Keratinocyte (primary cell): ENCODE measurements around the gene ADAMTS16. TPM values are rescaled to one million over a fixed set of nuclear protein-coding genes. Genes with fewer than 3 reads are reported as not detected.

Source experiments
- DNase-seq: peaks from one replicate; pipeline ENCODE4 v3.0.0-alpha.2; 2011; ENCODE audit warnings: low read depth, missing footprints, low spot score
- FAIRE-seq: peaks from 2 replicates; lab custom pipeline; 2011; peaks lifted over from hg19 to GRCh38; lab: Jason Lieb, UNC
- H2AFZ ChIP-seq: 2 replicates; pipeline ENCODE4 v1.6.0; 2012; ENCODE audit warnings: low read length, control low read depth, inconsistent platforms; ENCODE audit not compliant: control insufficient read depth
- H3K27ac ChIP-seq: 2 replicates; pipeline ENCODE4 v1.5.1; 2011; ENCODE audit warnings: low read length; ENCODE audit not compliant: control insufficient read depth, insufficient read depth
- H3K27me3 ChIP-seq: 3 replicates; pipeline ENCODE4 v1.6.0; 2011; ENCODE audit warnings: low read length; ENCODE audit not compliant: control insufficient read depth, insufficient read depth; ENCODE audit errors: extremely low read depth
- H3K36me3 ChIP-seq, 2 experiments: 2 replicates in 1 of 2; 3 replicates in 1 of 2; pipeline ENCODE4 v1.5.1; 2011; ENCODE audit warnings: low read length in 2 of 2, mild to moderate bottlenecking in 1 of 2; ENCODE audit not compliant: control insufficient read depth in 2 of 2, insufficient read depth in 2 of 2; ENCODE audit errors: extremely low read depth in 1 of 2
- H3K4me1 ChIP-seq: 3 replicates; pipeline ENCODE4 v1.5.1; 2011; ENCODE audit warnings: low read length; ENCODE audit not compliant: control insufficient read depth, insufficient read depth; ENCODE audit errors: extremely low read depth
- H3K4me2 ChIP-seq: 3 replicates; pipeline ENCODE4 v1.6.0; 2011; ENCODE audit warnings: low read depth, low read length; ENCODE audit not compliant: control insufficient read depth, insufficient read depth; ENCODE audit errors: extremely low read depth
- H3K4me3 ChIP-seq, 3 experiments: fragments of 200-600 bp in 1 of 3; sonication (generic) in 1 of 3; 2 replicates in 2 of 3; 3 replicates in 1 of 3; pipeline ENCODE4 v1.5.1; 2011 to 2016; ENCODE audit warnings: low read length in 3 of 3, mild to moderate bottlenecking in 3 of 3, control low read depth in 2 of 3, inconsistent platforms in 1 of 3, low read depth in 1 of 3, mixed read lengths in 1 of 3, mixed run types in 1 of 3, moderate library complexity in 1 of 3; ENCODE audit not compliant: control insufficient read depth in 2 of 3, insufficient read depth in 2 of 3; ENCODE audit errors: extremely low read depth in 1 of 3
- H3K79me2 ChIP-seq: 2 replicates; pipeline ENCODE4 v1.6.0; 2012; ENCODE audit warnings: low read length; ENCODE audit not compliant: control insufficient read depth, insufficient read depth
- H3K9ac ChIP-seq: 3 replicates; pipeline ENCODE4 v1.6.0; 2011; ENCODE audit warnings: low read length; ENCODE audit not compliant: control insufficient read depth, insufficient read depth; ENCODE audit errors: extremely low read depth
- H3K9me1 ChIP-seq: 3 replicates; pipeline ENCODE4 v1.6.0; 2011; ENCODE audit warnings: low read length; ENCODE audit not compliant: control insufficient read depth, insufficient read depth; ENCODE audit errors: extremely low read depth
- H3K9me3 ChIP-seq: 2 replicates; pipeline ENCODE4 v1.5.1; 2012; ENCODE audit warnings: low read depth, low read length; ENCODE audit not compliant: control insufficient read depth
- H4K20me1 ChIP-seq: 3 replicates; pipeline ENCODE4 v1.6.0; 2011; ENCODE audit warnings: low read length; ENCODE audit not compliant: control insufficient read depth, insufficient read depth; ENCODE audit errors: extremely low read depth
- EZH2 ChIP-seq: IDR thresholded peaks from one replicate; pipeline ENCODE4 v1.6.1; 2012; ENCODE audit warnings: inconsistent platforms, mild to moderate bottlenecking, low read length, moderate library complexity
- dilution Hi-C: fragments of 300-500 bp; cut with MboI; formaldehyde crosslinking; loops from one replicate; pipeline ENCODE4 v1.7.0; 2020; ENCODE audit warnings: low sequenced_read_pairs; ENCODE audit not compliant: extremely low pct_ligation_motif_present
- polyA plus RNA-seq, 5 experiments: library from polyadenylated mRNA; depleted of rRNA in 3 of 5; stranded (reverse) in 3 of 5; stranded (forward) in 1 of 5; unstranded in 1 of 5; fragments of >200 nt; gene quantifications; 1 replicate in 1 of 5; 2 replicates in 3 of 5; 3 replicates in 1 of 5; pipeline versions ENCODE4 v1.2.1 to v1.2.3, GENCODE V29; 2011 to 2012; ENCODE audit warnings: missing spikeins in 2 of 5, low read depth in 1 of 5, low replicate concordance in 1 of 5
- TF ChIP-seq, protein P1 (sequence below), 3 experiments: IDR thresholded peaks in 1 of 3; conservative IDR thresholded peaks in 1 of 3; optimal IDR thresholded peaks in 1 of 3; 2 replicates in 2 of 3; 3 replicates in 1 of 3; pipeline versions ENCODE3 to v1.5.1; 2011; ENCODE audit warnings: low read length in 3 of 3, mild to moderate bottlenecking in 3 of 3, moderate library complexity in 2 of 3, control low read depth in 1 of 3, inconsistent platforms in 1 of 3; ENCODE audit not compliant: insufficient read depth in 2 of 3; ENCODE audit errors: extremely low read depth in 1 of 3

ADAMTS16 gene
- polyA plus RNA-seq, 1 donor (not counting 4 experiments of a cell fraction or from before 2014, with no cell fraction given) = not detected

DNA sequence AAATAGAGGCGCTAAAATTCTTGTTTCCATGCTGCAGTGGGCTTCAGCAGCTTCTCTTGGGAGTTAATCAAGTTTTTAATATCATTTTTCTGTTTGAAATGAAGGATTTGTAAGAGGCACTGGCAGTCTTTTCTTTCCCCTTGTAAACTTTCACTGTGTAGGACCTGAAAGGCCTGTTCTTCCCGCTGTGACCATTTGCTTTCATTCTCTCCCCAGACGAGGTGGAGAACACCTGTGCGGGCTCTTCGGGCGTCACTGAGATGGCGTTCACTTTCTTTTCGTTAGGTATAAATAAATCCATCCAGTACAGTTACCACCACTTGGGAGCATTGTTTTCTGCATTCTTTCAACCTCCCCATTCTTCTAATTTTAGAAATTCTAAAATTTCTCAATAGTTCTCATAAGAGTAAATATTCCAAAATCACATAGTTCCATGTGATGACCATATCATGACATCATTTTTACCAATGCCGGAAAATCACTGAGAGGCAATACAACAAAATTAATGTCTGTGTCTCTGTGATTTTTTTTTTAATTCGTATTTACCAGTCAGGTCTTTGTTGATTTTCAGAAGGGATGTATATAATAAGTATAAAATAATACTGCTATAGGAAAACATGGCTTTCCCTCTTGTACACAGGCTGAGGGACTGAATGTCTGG, 150.7 kb downstream of the ADAMTS16 start:
- Histone ChIP-seq H3K36me3 (no peaks in the 10 kb centered on the region), H3K79me2 (no peaks in the 10 kb centered on the region), H3K9me3 (no peaks in the 10 kb centered on the region), H3K27ac (no peak overlapping the region), H3K9ac (no peak overlapping the region), H3K4me3 (no peak overlapping the region), H3K4me1 (peaks cover 7% of the 10 kb centered on the region), H3K4me2 (no peak overlapping the region), H4K20me1 (no peaks in the 10 kb centered on the region), H3K9me1 (no peaks in the 10 kb centered on the region), H3K27me3 (no peaks in the 10 kb centered on the region), H2AFZ (peak overlapping the region; percentile 57)
- dilution Hi-C loops = no loop called here
- no peak for DNase-seq
- TF ChIP-seq, protein P1, sequence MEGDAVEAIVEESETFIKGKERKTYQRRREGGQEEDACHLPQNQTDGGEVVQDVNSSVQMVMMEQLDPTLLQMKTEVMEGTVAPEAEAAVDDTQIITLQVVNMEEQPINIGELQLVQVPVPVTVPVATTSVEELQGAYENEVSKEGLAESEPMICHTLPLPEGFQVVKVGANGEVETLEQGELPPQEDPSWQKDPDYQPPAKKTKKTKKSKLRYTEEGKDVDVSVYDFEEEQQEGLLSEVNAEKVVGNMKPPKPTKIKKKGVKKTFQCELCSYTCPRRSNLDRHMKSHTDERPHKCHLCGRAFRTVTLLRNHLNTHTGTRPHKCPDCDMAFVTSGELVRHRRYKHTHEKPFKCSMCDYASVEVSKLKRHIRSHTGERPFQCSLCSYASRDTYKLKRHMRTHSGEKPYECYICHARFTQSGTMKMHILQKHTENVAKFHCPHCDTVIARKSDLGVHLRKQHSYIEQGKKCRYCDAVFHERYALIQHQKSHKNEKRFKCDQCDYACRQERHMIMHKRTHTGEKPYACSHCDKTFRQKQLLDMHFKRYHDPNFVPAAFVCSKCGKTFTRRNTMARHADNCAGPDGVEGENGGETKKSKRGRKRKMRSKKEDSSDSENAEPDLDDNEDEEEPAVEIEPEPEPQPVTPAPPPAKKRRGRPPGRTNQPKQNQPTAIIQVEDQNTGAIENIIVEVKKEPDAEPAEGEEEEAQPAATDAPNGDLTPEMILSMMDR (optimal IDR thresholded peaks at IDR 0.05 in 1 of 3, IDR thresholded peaks at IDR 0.05 in 1 of 3, conservative IDR thresholded peaks at IDR 0.05 in 1 of 3; ENCODE audit: extremely low read depth in 1 of 3, insufficient read depth in 2 of 3, low read length in 3 of 3) = no peak
- TF ChIP-seq EZH2 = no peak
- FAIRE-seq = no peak

DNA sequence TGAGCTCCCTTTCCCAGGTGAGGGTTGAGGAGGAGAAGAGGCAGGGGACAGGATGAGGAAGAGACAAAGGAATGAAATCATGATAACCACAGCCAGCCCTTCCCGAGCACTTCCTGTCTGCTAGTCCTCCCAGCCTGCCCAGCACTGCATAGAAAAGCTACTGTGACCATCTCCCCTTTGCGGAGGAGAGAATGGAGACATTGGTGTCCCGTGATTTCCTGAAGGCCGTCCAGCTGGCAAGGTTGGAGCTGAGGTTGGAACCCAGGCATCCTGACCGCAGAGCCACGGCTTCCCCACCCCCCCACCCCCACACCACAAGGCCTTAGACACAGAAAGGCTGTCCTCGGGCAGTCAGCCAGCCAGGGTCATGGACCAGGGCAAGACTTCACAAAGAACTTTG, 151.2 kb downstream of the ADAMTS16 start:
- dilution Hi-C loops = no loop called here
- no peak for DNase-seq
- H4K20me1 ChIP-seq = no peaks in the 10 kb centered on the region
- H3K4me1 ChIP-seq = peaks cover 7% of the 10 kb centered on the region
- no peak for FAIRE-seq
- H3K9me3 ChIP-seq = no peaks in the 10 kb centered on the region
- TF ChIP-seq, protein P1 (optimal IDR thresholded peaks at IDR 0.05 in 1 of 3, IDR thresholded peaks at IDR 0.05 in 1 of 3, conservative IDR thresholded peaks at IDR 0.05 in 1 of 3; ENCODE audit: extremely low read depth in 1 of 3, insufficient read depth in 2 of 3, low read length in 3 of 3) = no peak
- no peak for TF ChIP-seq EZH2
- no peak overlapping the region for H3K4me2 ChIP-seq
- H3K27ac ChIP-seq = no peak overlapping the region
- H3K79me2 ChIP-seq = no peaks in the 10 kb centered on the region
- peak overlapping the region; percentile 57 for H2AFZ ChIP-seq
- H3K9me1 ChIP-seq = no peaks in the 10 kb centered on the region
- peaks cover 4% of the 10 kb centered on the region for H3K27me3 ChIP-seq
- H3K36me3 ChIP-seq = no peaks in the 10 kb centered on the region
- H3K4me3 ChIP-seq = no peak overlapping the region
- no peak overlapping the region for H3K9ac ChIP-seq
